ENCODE data around the gene PRKCA. TPM values are rescaled to one million over a fixed set of nuclear protein-coding genes. Genes with fewer than 3 reads are reported as not detected.

PRKCA gene
- total and polyA plus RNA-seq, 2 of the 13 experiments (the other 11 are each of a cell fraction or from before 2014, with no cell fraction given) = 18.5 to 21.5 TPM

DNA sequence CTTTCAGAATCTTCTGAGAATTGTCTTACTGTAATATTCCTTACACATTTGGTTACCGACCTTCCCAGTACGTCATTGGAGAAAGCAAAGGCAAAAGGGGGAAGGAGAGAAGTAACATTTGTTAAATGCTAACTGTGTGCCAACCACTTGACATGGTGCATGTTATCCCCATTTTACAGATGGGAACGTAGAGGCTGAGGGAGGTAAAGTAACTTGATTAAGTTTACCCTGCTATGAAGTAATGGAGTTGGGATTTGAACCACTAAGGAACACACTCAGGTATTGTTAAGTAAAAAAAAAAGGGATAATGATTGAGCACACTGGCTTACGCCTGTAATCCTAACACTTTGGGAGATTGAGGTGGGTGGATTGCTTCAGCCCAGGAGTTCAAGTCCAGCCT, 156.4 kb downstream of the PRKCA start (continued):
- TF ChIP-seq, protein P1, sequence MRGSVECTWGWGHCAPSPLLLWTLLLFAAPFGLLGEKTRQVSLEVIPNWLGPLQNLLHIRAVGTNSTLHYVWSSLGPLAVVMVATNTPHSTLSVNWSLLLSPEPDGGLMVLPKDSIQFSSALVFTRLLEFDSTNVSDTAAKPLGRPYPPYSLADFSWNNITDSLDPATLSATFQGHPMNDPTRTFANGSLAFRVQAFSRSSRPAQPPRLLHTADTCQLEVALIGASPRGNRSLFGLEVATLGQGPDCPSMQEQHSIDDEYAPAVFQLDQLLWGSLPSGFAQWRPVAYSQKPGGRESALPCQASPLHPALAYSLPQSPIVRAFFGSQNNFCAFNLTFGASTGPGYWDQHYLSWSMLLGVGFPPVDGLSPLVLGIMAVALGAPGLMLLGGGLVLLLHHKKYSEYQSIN (CRISPR knock-in tag; IDR thresholded peaks at IDR 0.05; ENCODE audit: borderline replicate concordance) = no peak
- no peak for TF ChIP-seq KLF13 (CRISPR knock-in tag; IDR thresholded peaks at IDR 0.05)
- TF ChIP-seq ZMYM2 (CRISPR knock-in tag; IDR thresholded peaks at IDR 0.05) = peak; percentile 62; the same call in 1 of the 2 replicates
- no peak for TF ChIP-seq GRHL1 (CRISPR knock-in tag; conservative IDR thresholded peaks at IDR 0.05)
- no peak for TF ChIP-seq ZBTB21 (CRISPR knock-in tag; IDR thresholded peaks at IDR 0.05)
- TF ChIP-seq ASH2L (IDR thresholded peaks at IDR 0.05; ENCODE audit: insufficient read length, low read depth, low read length) = peak; percentile 6
- peak; percentile 89 for TF ChIP-seq ZMYM3 (CRISPR knock-in tag; IDR thresholded peaks at IDR 0.05)
- TF ChIP-seq BORCS8-MEF2B (CRISPR knock-in tag; IDR thresholded peaks at IDR 0.05) = 0 out of 2 replicates have a peak, but pooled peaks have one; percentile 22
- TF ChIP-seq, protein P2, sequence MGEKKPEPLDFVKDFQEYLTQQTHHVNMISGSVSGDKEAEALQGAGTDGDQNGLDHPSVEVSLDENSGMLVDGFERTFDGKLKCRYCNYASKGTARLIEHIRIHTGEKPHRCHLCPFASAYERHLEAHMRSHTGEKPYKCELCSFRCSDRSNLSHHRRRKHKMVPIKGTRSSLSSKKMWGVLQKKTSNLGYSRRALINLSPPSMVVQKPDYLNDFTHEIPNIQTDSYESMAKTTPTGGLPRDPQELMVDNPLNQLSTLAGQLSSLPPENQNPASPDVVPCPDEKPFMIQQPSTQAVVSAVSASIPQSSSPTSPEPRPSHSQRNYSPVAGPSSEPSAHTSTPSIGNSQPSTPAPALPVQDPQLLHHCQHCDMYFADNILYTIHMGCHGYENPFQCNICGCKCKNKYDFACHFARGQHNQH (CRISPR knock-in tag; IDR thresholded peaks at IDR 0.05) = no peak
- peak; percentile 13 for TF ChIP-seq CBX1 (IDR thresholded peaks at IDR 0.05; ENCODE audit: low read depth)
- TF ChIP-seq, protein P3, sequence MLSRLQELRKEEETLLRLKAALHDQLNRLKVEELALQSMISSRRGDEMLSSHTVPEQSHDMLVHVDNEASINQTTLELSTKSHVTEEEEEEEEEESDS (CRISPR knock-in tag; IDR thresholded peaks at IDR 0.05; ENCODE audit: borderline replicate concordance) = 0 out of 2 replicates have a peak, but pooled peaks have one; percentile 28
- no peak for TF ChIP-seq PHF20 (CRISPR knock-in tag; IDR thresholded peaks at IDR 0.05)
- no peak for TF ChIP-seq ZFP41 (CRISPR knock-in tag; IDR thresholded peaks at IDR 0.05; ENCODE audit: borderline replicate concordance)
- no peak for TF ChIP-seq NFRKB (IDR thresholded peaks at IDR 0.05)
- TF ChIP-seq NFYB (CRISPR knock-in tag; IDR thresholded peaks at IDR 0.05) = no peak

All from HepG2 (cell line).